IPS-18a (cell line): ENCODE data around the gene CINP.

Source experiments
- H3K27ac ChIP-seq: one replicate; pipeline ENCODE4 v1.5.1; 2013; ENCODE audit warnings: low read length
- H3K27me3 ChIP-seq: one replicate; pipeline ENCODE4 v1.6.1; 2013; ENCODE audit warnings: mild to moderate bottlenecking, low read length; ENCODE audit not compliant: control insufficient read depth, insufficient read depth
- H3K36me3 ChIP-seq: one replicate; pipeline ENCODE4 v1.6.1; 2013; ENCODE audit warnings: low read depth, low read length; ENCODE audit not compliant: control insufficient read depth
- H3K4me1 ChIP-seq: one replicate; pipeline ENCODE4 v1.6.1; 2013; ENCODE audit warnings: low read depth, low read length; ENCODE audit not compliant: control insufficient read depth
- H3K4me3 ChIP-seq: one replicate; pipeline ENCODE4 v1.5.1; 2013; ENCODE audit warnings: low read length
- H3K9ac ChIP-seq: one replicate; pipeline ENCODE4 v1.6.1; 2013; ENCODE audit warnings: mild to moderate bottlenecking, low read length, moderate library complexity
- H3K9me3 ChIP-seq: one replicate; pipeline ENCODE4 v1.6.1; 2013; ENCODE audit warnings: low read depth, low read length; ENCODE audit not compliant: control insufficient read depth

The CINP gene

DNA sequence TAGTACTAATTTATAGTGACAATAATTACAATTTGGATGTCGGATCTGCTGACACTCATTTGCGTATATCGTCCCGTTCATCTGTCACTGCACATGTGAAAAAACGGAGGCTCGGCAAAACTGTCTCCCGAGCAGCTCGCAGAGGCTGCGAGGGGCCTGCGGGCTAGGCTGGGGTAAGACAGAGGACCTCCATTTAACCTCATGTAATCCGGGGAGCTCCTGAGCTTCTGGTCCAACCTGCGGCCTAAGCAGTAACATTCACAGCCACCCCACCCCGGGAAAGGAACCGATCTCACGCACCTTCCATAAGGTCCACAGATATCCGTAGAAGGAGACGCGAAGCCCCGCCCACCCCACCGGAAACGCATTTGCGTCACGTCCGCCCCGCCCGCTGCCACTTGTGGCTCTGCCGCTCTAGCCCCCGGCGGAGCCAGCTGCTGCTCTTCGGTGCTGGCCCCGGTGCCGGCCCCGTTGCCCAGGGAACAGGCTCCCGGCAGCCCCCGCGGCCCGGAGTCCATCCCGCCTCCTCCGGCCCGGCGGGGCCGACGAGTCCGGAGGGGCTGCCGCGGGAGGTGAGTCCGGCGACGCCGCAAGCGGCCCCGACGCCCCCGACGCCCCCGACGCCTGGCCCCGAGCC lies at the start of gene CINP, which contains the start of gene TECPR2:
CINP (minus strand) TSS at position 346 of the 637 bp plus-strand sequence; CDS start at position 307, 39 bp downstream.
TECPR2 (plus strand) TSS at position 397 of the 637 bp plus-strand sequence. CDS start 13,781 bp downstream, outside the sequence.
- H3K27ac ChIP-seq, result peak within 1 kb of the TSS; percentile 46
- no peaks in the 10 kb centered on the region for H3K4me1 ChIP-seq
- H3K4me3 ChIP-seq, result peak within 1 kb of the TSS; percentile 96
- H3K9me3 ChIP-seq, result no peaks in the 10 kb centered on the region
- H3K36me3 ChIP-seq, result peaks cover under 1% of the 10 kb centered on the region
- H3K27me3 ChIP-seq, result no peaks in the 10 kb centered on the region
- peak within 1 kb of the TSS; percentile 83 for H3K9ac ChIP-seq

DNA sequence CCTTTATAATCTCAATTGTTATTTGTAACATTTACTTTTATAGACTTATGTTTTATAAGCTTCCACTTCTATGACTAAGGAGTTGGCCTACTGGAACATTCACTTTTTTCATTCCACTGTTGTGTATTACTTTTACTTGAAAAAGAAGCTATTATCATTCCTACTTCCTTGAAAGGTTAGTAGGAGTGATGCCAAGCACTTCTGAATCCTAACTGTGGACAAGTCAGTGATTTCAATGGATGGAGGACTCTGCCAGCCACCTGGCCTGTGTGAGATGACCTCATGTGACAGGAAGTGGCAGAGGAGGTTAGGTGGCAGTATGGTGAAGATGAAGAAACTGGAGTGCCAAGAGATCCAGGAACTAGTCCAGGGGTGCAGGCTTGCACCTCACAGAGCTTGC lies 46.0 kb upstream of the CINP start:
- H3K9me3 ChIP-seq, result no peaks in the 10 kb centered on the region
- no peak overlapping the region for H3K27ac ChIP-seq
- H3K4me1 ChIP-seq, result peaks cover 7% of the 10 kb centered on the region
- no peaks in the 10 kb centered on the region for H3K27me3 ChIP-seq
- no peak overlapping the region for H3K4me3 ChIP-seq
- H3K9ac ChIP-seq, result no peak overlapping the region
- H3K36me3 ChIP-seq, result no peaks in the 10 kb centered on the region

GRCh38 chr14:102407258-102407657 lies 44.6 kb upstream of the CINP start:
- Histone ChIP-seq H3K4me1 (peaks cover 7% of the 10 kb centered on the region), H3K27me3 (no peaks in the 10 kb centered on the region), H3K36me3 (no peaks in the 10 kb centered on the region), H3K9me3 (peaks cover 9% of the 10 kb centered on the region), H3K4me3 (no peak overlapping the region), H3K27ac (no peak overlapping the region), H3K9ac (no peak overlapping the region)

DNA sequence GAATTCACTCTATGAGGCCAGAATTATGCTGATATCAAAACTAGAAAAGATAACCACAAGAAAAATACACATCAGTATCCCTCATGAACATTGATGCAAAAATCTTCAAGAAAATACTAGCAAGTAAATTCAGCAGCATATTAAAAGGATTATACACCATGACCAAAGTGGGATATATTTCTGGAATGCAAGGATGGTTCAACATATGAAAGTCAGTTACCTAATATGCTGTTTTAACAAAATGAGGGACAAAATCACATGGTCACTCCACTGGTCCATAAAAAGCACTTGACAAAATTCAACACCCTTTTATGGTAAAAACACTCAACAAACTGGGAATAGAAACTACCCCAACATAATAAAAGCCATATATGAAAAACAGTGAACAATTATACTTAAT lies 40.3 kb upstream of the CINP start:
- Histone ChIP-seq H3K27me3 (no peaks in the 10 kb centered on the region), H3K36me3 (no peaks in the 10 kb centered on the region), H3K4me1 (no peaks in the 10 kb centered on the region), H3K9me3 (peaks cover 9% of the 10 kb centered on the region), H3K4me3 (no peak overlapping the region), H3K27ac (no peak overlapping the region), H3K9ac (no peak overlapping the region)

GRCh38 chr14:102396521-102396920 lies 33.8 kb upstream of the CINP start:
- H3K9me3 ChIP-seq, result no peaks in the 10 kb centered on the region
- peaks cover 12% of the 10 kb centered on the region for H3K4me1 ChIP-seq
- H3K27me3 ChIP-seq, result no peaks in the 10 kb centered on the region
- no peak overlapping the region for H3K4me3 ChIP-seq
- H3K9ac ChIP-seq, result no peak overlapping the region
- H3K27ac ChIP-seq, result no peak overlapping the region
- no peaks in the 10 kb centered on the region for H3K36me3 ChIP-seq

DNA sequence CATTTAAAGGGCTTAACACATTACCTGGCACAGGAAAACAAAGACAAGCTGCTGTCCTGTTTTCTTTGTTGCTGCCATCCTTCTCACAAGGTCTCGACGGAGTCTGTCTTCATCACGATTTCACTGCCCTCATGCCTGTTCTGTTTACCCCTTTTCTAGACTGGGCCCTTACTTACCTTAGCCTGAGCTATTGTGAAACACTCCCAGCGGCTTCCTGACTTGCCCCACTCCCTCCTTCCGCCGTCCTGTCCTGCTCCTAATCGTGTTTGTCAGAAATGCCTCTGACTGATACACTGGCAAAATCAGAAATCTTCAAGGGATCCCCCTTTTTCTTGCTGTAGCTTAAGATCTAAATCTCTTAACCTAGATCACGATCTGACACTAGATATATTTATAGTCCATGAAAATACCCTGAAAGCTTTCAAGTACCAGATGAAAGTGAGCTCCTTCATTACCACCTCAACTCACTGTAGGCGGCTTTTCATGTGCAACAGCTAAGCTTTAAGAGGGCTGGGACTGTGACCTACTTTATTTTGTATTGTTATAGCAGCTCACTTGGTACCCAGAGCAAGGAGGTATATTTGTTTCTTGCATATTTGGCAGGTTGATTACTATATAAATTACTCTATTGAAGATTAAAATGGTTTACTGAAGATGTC lies 32.2 kb upstream of the CINP start:
- H3K4me3 ChIP-seq, result peak overlapping the region; percentile 5
- no peaks in the 10 kb centered on the region for H3K9me3 ChIP-seq
- H3K27ac ChIP-seq, result no peak overlapping the region
- no peaks in the 10 kb centered on the region for H3K27me3 ChIP-seq
- peaks cover 18% of the 10 kb centered on the region for H3K4me1 ChIP-seq
- H3K9ac ChIP-seq, result no peak overlapping the region
- no peaks in the 10 kb centered on the region for H3K36me3 ChIP-seq

- Histone ChIP-seq H3K4me1 (peaks cover 21% of the 10 kb centered on the region), H3K9me3 (no peaks in the 10 kb centered on the region), H3K4me3 (no peak overlapping the region), H3K27ac (no peak overlapping the region), H3K36me3 (no peaks in the 10 kb centered on the region), H3K27me3 (no peaks in the 10 kb centered on the region), H3K9ac (no peak overlapping the region)
Observed at GRCh38 chr14:102392506-102392905, 29.8 kb upstream of the CINP start.

DNA sequence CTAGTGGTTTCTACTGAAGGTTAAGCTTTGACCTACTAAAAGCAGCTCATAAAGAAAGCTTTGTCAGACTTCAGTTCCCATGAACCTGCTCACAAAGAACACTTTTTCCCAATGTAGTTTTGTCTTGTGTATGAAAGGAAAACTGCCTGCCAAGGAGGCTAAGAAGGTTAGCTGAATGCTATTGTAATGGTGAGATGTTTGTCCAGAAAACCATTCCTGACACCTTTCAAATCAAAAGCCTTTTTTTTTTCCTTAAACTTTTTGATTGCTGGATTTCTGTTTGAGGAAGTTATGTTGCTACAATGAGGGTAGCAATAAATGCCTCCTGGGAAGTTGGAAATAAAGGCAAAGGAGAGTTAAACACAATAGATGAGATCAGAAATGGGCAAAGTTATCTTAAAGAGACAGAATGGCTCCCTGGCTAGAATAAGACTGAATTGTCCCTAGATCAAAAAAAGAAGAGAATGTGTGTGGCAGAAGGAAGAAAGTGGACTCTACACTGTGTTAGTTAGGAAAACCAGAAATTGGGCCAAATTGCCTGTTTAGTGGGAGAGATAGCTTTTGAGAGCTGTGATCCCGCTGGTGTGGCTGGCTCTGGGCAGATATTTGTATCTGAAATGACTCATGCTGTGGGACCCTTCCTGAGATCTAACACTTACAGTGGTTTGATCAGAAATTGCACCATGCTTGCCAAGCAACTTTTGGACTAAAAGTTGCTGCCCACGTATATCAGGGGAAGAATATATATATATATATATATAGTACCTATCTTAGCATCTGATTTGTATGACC lies 27.6 kb upstream of the CINP start:
- no peak overlapping the region for H3K27ac ChIP-seq
- no peak overlapping the region for H3K9ac ChIP-seq
- no peaks in the 10 kb centered on the region for H3K36me3 ChIP-seq
- H3K4me1 ChIP-seq, result peaks cover 17% of the 10 kb centered on the region
- no peaks in the 10 kb centered on the region for H3K9me3 ChIP-seq
- no peaks in the 10 kb centered on the region for H3K27me3 ChIP-seq
- no peak overlapping the region for H3K4me3 ChIP-seq

- H3K4me3 ChIP-seq, result no peak overlapping the region
- H3K27me3 ChIP-seq, result no peaks in the 10 kb centered on the region
- H3K9me3 ChIP-seq, result no peaks in the 10 kb centered on the region
- H3K36me3 ChIP-seq, result no peaks in the 10 kb centered on the region
- no peak overlapping the region for H3K9ac ChIP-seq
- no peak overlapping the region for H3K27ac ChIP-seq
- H3K4me1 ChIP-seq, result peaks cover 9% of the 10 kb centered on the region
Observed at GRCh38 chr14:102389246-102389645, 26.6 kb upstream of the CINP start.

- H3K9ac ChIP-seq, result no peak overlapping the region
- no peak overlapping the region for H3K27ac ChIP-seq
- H3K4me1 ChIP-seq, result peaks cover 9% of the 10 kb centered on the region
- no peaks in the 10 kb centered on the region for H3K9me3 ChIP-seq
- H3K4me3 ChIP-seq, result no peak overlapping the region
- no peaks in the 10 kb centered on the region for H3K27me3 ChIP-seq
- peaks cover 3% of the 10 kb centered on the region for H3K36me3 ChIP-seq
Observed at GRCh38 chr14:102387086-102387485, 24.4 kb upstream of the CINP start.

DNA sequence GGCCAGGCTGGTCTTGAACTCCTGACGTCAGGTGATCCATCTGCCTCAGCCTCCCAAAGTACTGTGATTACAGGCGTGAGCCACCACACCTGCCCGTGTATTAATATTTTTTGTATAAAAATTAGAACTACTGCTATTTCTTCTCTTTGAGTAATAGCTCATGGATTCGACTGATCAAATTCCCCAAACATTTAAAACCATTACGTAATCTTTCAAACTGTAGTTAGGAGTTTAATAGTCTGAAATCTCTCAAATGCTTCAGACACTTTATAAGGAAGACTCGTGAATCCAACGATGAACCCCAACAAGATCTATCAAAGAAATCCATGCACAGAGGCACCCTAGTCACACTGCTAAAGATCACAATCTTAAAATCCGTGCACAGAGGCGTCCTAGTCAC lies 16.1 kb upstream of the CINP start:
- no peaks in the 10 kb centered on the region for H3K4me1 ChIP-seq
- H3K9ac ChIP-seq, result no peak overlapping the region
- peaks cover 13% of the 10 kb centered on the region for H3K36me3 ChIP-seq
- no peak overlapping the region for H3K27ac ChIP-seq
- H3K27me3 ChIP-seq, result no peaks in the 10 kb centered on the region
- H3K4me3 ChIP-seq, result no peak overlapping the region
- no peaks in the 10 kb centered on the region for H3K9me3 ChIP-seq
